Heart right ventricle (tissue), 16 donors: Measurements from ENCODE around the gene NOL7. TPM values are rescaled to one million over a fixed set of nuclear protein-coding genes. Genes with fewer than 3 reads are reported as not detected.

Experiments used
- ATAC-seq, 8 donors: fragments of 200-7000 bp; cut with Tn5 transposase; one replicate each; pipeline ENCODE4 v1.9.1; 2020; ENCODE audit warnings: mild to moderate bottlenecking in 8 of 8, moderate library complexity in 8 of 8, moderate number of reproducible peaks in 1 of 8
- DNase-seq, 2 donors: peaks; one replicate each; pipeline ENCODE4 v3.0.0-alpha.2; 2020
- H3K27ac ChIP-seq, 10 donors: fragments of 200-600 bp; sonication (generic) in 2 of 10; one replicate each; pipeline versions ENCODE4 v1.5.0 to v1.8.0; 2020 to 2022; ENCODE audit warnings: mild to moderate bottlenecking in 3 of 10
- H3K27me3 ChIP-seq, 7 donors: fragments of 200-600 bp; one replicate each; pipeline ENCODE4 v1.8.0; 2021 to 2022; ENCODE audit warnings: mild to moderate bottlenecking in 2 of 7
- H3K36me3 ChIP-seq, 9 donors: fragments of 200-600 bp; sonication (generic) in 1 of 9; one replicate each; pipeline versions ENCODE4 v1.5.0 to v1.8.0; 2020 to 2022; ENCODE audit warnings: mild to moderate bottlenecking in 2 of 9
- H3K4me1 ChIP-seq, 9 donors: fragments of 200-600 bp; sonication (generic) in 1 of 9; one replicate each; pipeline versions ENCODE4 v1.5.0 to v1.8.0; 2020 to 2022; ENCODE audit warnings: mild to moderate bottlenecking in 4 of 9
- H3K4me3 ChIP-seq, 10 donors: fragments of 200-600 bp; sonication (generic) in 2 of 10; one replicate each; pipeline versions ENCODE4 v1.5.0 to v1.8.0; 2020 to 2022; ENCODE audit warnings: mild to moderate bottlenecking in 7 of 10, moderate library complexity in 2 of 10
- H3K9me3 ChIP-seq, 11 donors: fragments of 200-600 bp in 10 of 11; sonication (generic) in 2 of 11; one replicate each; pipeline versions ENCODE4 v1.5.0 to v1.8.0; 2013 to 2022; ENCODE audit warnings: mild to moderate bottlenecking in 2 of 11, control low read depth in 1 of 11, moderate library complexity in 1 of 11
- WGBS, 2 donors: extraction: QIAGEN DNeasy Blood & Tissue Kit; methylation state at CpG; one replicate each; pipeline ENCODE4 v1.1.7; 2013; ENCODE audit warnings: inconsistent platforms in 1 of 2; 5-methylcytosine and 5-hydroxymethylcytosine counted together
- intact Hi-C, 10 donors: fragments of 100-400 bp; cut with DNase I; formaldehyde crosslinking; loops; one replicate each; pipeline versions ENCODE4 v1.11.1 to v1.14.2; 2022
- polyA plus RNA-seq, 2 donors: library from polyadenylated mRNA; stranded (reverse); fragments of 200-250 nt; gene quantifications; one replicate each; pipeline ENCODE4 v1.2.3, GENCODE V29; 2013
- total RNA-seq, 10 donors: library from RNA; stranded (reverse); fragmentation: NEBNext Ultra II Directional in 3 of 10; extraction: Animal tissue kit (Norgen Biotek cat#: 25700) in 3 of 10; gene quantifications; one replicate each; pipeline versions ENCODE4 v1.2.1 to v1.2.4, GENCODE V29; 2021 to 2023
- TF ChIP-seq, protein P1 (sequence below), 9 donors: fragments of 200-600 bp; sonication (generic) in 2 of 9; IDR thresholded peaks; one replicate each; pipeline versions ENCODE4 v1.5.0 to v1.8.0; 2021 to 2022; ENCODE audit warnings: antibody characterized with exemption in 9 of 9, mild to moderate bottlenecking in 5 of 9, moderate library complexity in 1 of 9
- donor health status: Arrhythmogenic right ventricular cardiomyopathy.
- donor health status: ischemic (EF 13 %, LVEDD 7.1; RV severe dilation, severe dysfunction).
- donor health status: healthy with polysubstance abuse.
- donor health status: DM: no; HTN: yes; CAD: no.
- donor health status: DM: no; HTN: no; CAD: no.
- donor health status: ischemic (EF 25% LVEDD 6.9; RV normal size, moderate dysfunction).
- donor health status: ischemic (EF 25% LVEDD 5.7; RV mildly dilated, moderate dysfunction).
- donor health status: healthy.
- donor health status: DM: yes; HTN: yes; CAD: no.
- donor health status: Ischemic cardiomyopathy.
- donor health status: ischemic (EF 35%, LVEDD 5.7; RV mildly dilated, moderate dysfunction).
- donor health status: nonischemic (EF 11% LVEDD 7.7; RV severe dilation, severe dysfunction).
- donor health status: DM: yes; HTN: yes; CAD: no.
- donor health status: PGD.
- donor health status: ischemic (EF 29% LVEDD 5.4; RV normal size, mild dysfunction).
- donor health status: nonischemic (EF 23%, LVEDD 6.1; RV moderate dilation, normal function).

NOL7 gene
- total and polyA plus RNA-seq, 12 donors: 41.5 to 112 (median 46.8) TPM

DNA sequence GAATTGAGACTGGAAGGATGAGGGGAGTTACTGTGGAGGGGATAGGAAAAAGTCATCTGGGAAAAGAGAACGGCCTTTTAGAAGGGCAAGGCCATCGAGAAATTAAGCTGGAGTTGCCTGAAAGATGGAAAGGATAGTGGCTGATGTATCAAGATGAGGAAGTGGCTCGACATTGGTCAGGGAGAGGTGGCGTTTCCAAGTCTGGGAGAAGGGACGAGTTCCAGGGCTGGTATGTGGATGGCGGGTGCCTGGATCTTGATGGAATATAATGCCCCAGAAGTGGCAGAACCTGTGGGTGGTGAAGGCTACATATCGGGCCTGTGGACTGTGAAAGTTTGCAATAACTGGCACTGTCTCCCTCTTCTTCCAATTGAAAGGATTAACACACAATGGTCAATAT, 42.9 kb upstream of the NOL7 start:
- intact Hi-C loops: loop anchor here in 7 of 10 donors (5.0 to 10.0 kb wide), 3 partner anchors 85 to 237 kb away; partner anchors contain the start of gene GFOD1 (in 5 of the 7)
- TF ChIP-seq, protein P1, sequence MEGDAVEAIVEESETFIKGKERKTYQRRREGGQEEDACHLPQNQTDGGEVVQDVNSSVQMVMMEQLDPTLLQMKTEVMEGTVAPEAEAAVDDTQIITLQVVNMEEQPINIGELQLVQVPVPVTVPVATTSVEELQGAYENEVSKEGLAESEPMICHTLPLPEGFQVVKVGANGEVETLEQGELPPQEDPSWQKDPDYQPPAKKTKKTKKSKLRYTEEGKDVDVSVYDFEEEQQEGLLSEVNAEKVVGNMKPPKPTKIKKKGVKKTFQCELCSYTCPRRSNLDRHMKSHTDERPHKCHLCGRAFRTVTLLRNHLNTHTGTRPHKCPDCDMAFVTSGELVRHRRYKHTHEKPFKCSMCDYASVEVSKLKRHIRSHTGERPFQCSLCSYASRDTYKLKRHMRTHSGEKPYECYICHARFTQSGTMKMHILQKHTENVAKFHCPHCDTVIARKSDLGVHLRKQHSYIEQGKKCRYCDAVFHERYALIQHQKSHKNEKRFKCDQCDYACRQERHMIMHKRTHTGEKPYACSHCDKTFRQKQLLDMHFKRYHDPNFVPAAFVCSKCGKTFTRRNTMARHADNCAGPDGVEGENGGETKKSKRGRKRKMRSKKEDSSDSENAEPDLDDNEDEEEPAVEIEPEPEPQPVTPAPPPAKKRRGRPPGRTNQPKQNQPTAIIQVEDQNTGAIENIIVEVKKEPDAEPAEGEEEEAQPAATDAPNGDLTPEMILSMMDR (IDR thresholded peaks at IDR 0.05): no peak
- DNase-seq (no peak), ATAC-seq (no peak)
- H3K36me3 ChIP-seq: peaks cover 0 to 4% (median 0%) of the 10 kb centered on the region in 9 donors
- H3K4me3 ChIP-seq: no peak overlapping the region
- peaks cover 4 to 32% (median 18%) of the 10 kb centered on the region in 9 donors for H3K4me1 ChIP-seq
- no peaks in the 10 kb centered on the region for H3K27me3 ChIP-seq
- H3K27ac ChIP-seq: peak overlapping the region in 1 of 10 donors; percentile 34
- peaks cover 0 to 5% (median 0%) of the 10 kb centered on the region in 11 donors for H3K9me3 ChIP-seq
- WGBS, 2 donors: 87 to 89% methylated on average over 7 of the region's 7 CpGs

DNA sequence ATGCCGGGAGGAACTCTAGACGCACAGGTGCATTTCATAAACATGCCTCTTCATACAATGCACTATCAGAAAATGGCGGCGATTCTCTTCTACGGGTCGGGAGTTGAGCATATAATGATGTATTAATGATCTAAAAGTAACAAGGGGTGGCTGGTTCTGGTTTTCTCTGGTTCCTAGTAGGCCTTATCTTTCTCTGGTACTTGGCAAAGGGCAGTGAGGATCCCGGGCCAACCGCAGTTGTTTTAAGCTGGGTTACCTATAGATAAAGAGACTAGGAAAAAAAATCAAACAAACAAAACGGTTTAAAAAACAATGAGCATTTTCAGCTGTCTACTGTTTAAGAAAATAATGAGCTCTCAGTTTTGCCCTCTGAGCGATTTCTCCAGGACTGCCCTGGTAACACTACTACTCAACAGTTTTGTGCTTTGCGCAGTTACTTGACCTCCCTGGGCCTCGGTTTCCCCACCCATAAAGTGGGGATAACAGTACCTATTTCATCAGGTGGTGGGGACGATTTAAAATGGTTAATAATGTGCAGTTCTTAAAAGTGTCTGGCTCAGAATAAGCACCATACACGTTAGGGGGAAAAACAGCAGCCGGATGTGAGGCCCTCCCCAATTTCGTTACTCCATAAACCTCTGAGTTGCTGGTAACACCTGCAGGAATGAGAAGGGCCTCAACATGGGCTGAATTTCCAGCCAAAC, 42.0 kb upstream of the NOL7 start:
- peak overlapping the region; percentile 87 to 100 (median 98) for H3K27ac ChIP-seq
- intact Hi-C loops: loop anchor here in 7 of 10 donors (5.0 to 10.0 kb wide), 3 partner anchors 86 to 238 kb away; partner anchors contain the start of gene GFOD1 (in 5 of the 7)
- H3K9me3 ChIP-seq: peaks cover 0 to 5% (median 0%) of the 10 kb centered on the region in 11 donors
- no peak for ATAC-seq
- H3K4me1 ChIP-seq: peaks cover 4 to 32% (median 18%) of the 10 kb centered on the region in 9 donors
- peak overlapping the region in 9 of 10 donors; percentile 59 to 90 (median 74) for H3K4me3 ChIP-seq
- peaks cover 0 to 4% (median 0%) of the 10 kb centered on the region in 9 donors for H3K36me3 ChIP-seq
- WGBS, 2 donors: 71 to 78% methylated on average over 16 of the region's 16 CpGs
- H3K27me3 ChIP-seq: no peaks in the 10 kb centered on the region
- DNase-seq: no peak
- TF ChIP-seq, protein P1 (IDR thresholded peaks at IDR 0.05): no peak

DNA sequence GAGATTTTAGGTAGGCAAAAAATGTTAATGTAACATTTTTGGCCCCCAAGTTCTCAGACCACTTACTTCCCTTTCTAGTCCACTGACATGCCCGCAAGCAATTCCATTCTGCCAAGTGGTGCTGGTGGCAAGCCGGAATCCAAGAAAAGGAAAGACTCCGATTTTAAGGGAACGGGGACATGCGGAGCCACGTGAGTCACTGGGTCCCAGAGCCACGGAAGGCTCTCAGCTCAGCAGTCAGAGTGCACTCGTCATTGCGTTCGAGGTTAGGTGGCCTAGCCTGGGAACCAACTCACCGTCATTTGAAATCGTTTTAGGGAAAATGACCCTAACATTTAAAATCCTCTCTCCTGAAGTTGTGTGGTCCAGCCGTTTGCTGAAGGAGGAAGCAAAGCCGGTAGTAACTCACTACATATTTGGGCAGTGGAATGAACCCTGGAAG, 41.4 kb upstream of the NOL7 start:
- peak in 1 of 2 donors; percentile 28 for DNase-seq
- H3K4me3 ChIP-seq: peak overlapping the region; percentile 53 to 90 (median 74)
- H3K4me1 ChIP-seq: peaks cover 4 to 32% (median 21%) of the 10 kb centered on the region in 9 donors
- intact Hi-C loops: loop anchor here in 8 of 10 donors (2.0 to 10.0 kb wide), 5 partner anchors 86 to 239 kb away; partner anchors contain the start of gene GFOD1 (in 6 of the 8)
- peaks cover 0 to 4% (median 0%) of the 10 kb centered on the region in 9 donors for H3K36me3 ChIP-seq
- peaks cover 0 to 5% (median 0%) of the 10 kb centered on the region in 11 donors for H3K9me3 ChIP-seq
- TF ChIP-seq, protein P1 (IDR thresholded peaks at IDR 0.05): no peak
- H3K27me3 ChIP-seq: no peaks in the 10 kb centered on the region
- 3 to 7% methylated on average over 14 of the region's 14 CpGs for WGBS, 2 donors
- H3K27ac ChIP-seq: peak overlapping the region; percentile 87 to 100 (median 98)
- ATAC-seq: peak in 1 of 8 donors; percentile 16

DNA sequence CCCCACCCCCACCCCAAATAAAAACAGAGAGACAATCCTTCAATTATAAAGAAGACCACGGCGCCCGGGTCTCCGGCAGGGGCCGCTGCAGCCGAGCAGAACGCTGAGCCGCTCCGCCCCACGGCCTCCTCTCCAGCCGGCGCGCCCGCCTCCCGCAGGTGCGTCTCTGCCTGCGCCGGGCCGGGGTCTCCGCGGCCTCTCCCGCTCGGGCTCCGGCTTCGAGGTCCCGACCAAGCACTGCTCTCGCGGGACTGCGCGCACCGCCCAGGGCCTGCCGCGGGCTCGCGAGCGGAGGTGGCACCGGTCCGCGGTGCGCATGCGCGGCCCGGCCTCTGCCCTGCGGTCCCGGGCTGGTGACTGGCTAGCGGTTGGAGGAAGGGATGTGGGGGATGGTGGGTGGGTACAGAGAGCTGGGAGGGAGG, 41.0 kb upstream of the NOL7 start:
- H3K4me1 ChIP-seq: peaks cover 4 to 32% (median 21%) of the 10 kb centered on the region in 9 donors
- WGBS, 2 donors: 0 to 1% methylated on average over 41 to 46 of the region's 46 CpGs
- H3K4me3 ChIP-seq: peak overlapping the region; percentile 53 to 90 (median 74)
- TF ChIP-seq, protein P1 (IDR thresholded peaks at IDR 0.05): peak; percentile 30 to 76 (median 49)
- intact Hi-C loops: loop anchor here in 8 of 10 donors (2.0 to 10.0 kb wide), 5 partner anchors 87 to 239 kb away; partner anchors contain the start of gene GFOD1 (in 6 of the 8)
- DNase-seq: peak; percentile 92 to 93
- peak; percentile 95 to 97 (median 96) for ATAC-seq
- no peaks in the 10 kb centered on the region for H3K27me3 ChIP-seq
- H3K9me3 ChIP-seq: peaks cover 0 to 5% (median 0%) of the 10 kb centered on the region in 11 donors
- H3K27ac ChIP-seq: peak overlapping the region; percentile 87 to 100 (median 98)
- peaks cover 0 to 4% (median 0%) of the 10 kb centered on the region in 9 donors for H3K36me3 ChIP-seq
